ENCODE measurements around the gene TNNT2. TPM values are rescaled to one million over a fixed set of nuclear protein-coding genes. Genes with fewer than 3 reads are reported as not detected.

Gene TNNT2
- total and polyA plus RNA-seq, 2 of the 8 experiments (the other 6 are each of a cell fraction or from before 2014, with no cell fraction given), result 3.1 to 21.0 TPM

DNA sequence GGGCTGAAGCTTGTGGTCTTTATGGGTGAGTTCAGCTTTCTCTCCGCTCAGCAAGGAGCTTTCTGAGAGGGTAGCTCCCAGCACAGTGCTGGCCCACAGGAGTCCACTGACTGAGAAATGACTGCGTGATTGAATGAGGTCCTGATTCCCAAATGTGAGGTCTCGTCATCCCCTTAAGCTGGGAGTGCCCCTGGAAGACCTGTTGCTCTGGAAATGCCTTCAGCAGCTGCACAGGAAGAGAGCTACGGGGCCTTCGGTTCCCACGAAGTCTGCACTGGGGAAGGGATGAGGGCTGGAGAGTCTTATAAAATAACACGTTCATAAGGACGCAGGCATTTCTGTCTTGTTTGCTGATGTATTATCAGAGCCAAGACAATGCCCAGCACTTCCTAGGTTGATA, 14.0 kb downstream of the TNNT2 start (continued):
- TF ChIP-seq, protein P1, sequence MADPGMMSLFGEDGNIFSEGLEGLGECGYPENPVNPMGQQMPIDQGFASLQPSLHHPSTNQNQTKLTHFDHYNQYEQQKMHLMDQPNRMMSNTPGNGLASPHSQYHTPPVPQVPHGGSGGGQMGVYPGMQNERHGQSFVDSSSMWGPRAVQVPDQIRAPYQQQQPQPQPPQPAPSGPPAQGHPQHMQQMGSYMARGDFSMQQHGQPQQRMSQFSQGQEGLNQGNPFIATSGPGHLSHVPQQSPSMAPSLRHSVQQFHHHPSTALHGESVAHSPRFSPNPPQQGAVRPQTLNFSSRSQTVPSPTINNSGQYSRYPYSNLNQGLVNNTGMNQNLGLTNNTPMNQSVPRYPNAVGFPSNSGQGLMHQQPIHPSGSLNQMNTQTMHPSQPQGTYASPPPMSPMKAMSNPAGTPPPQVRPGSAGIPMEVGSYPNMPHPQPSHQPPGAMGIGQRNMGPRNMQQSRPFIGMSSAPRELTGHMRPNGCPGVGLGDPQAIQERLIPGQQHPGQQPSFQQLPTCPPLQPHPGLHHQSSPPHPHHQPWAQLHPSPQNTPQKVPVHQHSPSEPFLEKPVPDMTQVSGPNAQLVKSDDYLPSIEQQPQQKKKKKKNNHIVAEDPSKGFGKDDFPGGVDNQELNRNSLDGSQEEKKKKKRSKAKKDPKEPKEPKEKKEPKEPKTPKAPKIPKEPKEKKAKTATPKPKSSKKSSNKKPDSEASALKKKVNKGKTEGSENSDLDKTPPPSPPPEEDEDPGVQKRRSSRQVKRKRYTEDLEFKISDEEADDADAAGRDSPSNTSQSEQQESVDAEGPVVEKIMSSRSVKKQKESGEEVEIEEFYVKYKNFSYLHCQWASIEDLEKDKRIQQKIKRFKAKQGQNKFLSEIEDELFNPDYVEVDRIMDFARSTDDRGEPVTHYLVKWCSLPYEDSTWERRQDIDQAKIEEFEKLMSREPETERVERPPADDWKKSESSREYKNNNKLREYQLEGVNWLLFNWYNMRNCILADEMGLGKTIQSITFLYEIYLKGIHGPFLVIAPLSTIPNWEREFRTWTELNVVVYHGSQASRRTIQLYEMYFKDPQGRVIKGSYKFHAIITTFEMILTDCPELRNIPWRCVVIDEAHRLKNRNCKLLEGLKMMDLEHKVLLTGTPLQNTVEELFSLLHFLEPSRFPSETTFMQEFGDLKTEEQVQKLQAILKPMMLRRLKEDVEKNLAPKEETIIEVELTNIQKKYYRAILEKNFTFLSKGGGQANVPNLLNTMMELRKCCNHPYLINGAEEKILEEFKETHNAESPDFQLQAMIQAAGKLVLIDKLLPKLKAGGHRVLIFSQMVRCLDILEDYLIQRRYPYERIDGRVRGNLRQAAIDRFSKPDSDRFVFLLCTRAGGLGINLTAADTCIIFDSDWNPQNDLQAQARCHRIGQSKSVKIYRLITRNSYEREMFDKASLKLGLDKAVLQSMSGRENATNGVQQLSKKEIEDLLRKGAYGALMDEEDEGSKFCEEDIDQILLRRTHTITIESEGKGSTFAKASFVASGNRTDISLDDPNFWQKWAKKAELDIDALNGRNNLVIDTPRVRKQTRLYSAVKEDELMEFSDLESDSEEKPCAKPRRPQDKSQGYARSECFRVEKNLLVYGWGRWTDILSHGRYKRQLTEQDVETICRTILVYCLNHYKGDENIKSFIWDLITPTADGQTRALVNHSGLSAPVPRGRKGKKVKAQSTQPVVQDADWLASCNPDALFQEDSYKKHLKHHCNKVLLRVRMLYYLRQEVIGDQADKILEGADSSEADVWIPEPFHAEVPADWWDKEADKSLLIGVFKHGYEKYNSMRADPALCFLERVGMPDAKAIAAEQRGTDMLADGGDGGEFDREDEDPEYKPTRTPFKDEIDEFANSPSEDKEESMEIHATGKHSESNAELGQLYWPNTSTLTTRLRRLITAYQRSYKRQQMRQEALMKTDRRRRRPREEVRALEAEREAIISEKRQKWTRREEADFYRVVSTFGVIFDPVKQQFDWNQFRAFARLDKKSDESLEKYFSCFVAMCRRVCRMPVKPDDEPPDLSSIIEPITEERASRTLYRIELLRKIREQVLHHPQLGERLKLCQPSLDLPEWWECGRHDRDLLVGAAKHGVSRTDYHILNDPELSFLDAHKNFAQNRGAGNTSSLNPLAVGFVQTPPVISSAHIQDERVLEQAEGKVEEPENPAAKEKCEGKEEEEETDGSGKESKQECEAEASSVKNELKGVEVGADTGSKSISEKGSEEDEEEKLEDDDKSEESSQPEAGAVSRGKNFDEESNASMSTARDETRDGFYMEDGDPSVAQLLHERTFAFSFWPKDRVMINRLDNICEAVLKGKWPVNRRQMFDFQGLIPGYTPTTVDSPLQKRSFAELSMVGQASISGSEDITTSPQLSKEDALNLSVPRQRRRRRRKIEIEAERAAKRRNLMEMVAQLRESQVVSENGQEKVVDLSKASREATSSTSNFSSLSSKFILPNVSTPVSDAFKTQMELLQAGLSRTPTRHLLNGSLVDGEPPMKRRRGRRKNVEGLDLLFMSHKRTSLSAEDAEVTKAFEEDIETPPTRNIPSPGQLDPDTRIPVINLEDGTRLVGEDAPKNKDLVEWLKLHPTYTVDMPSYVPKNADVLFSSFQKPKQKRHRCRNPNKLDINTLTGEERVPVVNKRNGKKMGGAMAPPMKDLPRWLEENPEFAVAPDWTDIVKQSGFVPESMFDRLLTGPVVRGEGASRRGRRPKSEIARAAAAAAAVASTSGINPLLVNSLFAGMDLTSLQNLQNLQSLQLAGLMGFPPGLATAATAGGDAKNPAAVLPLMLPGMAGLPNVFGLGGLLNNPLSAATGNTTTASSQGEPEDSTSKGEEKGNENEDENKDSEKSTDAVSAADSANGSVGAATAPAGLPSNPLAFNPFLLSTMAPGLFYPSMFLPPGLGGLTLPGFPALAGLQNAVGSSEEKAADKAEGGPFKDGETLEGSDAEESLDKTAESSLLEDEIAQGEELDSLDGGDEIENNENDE (IDR thresholded peaks at IDR 0.05; ENCODE audit: insufficient replicate concordance, low read length), result no peak
- TF ChIP-seq NRF1 (IDR thresholded peaks at IDR 0.05; ENCODE audit: low read depth, low read length), result no peak
- TF ChIP-seq SRF (IDR thresholded peaks at IDR 0.05; ENCODE audit: low read depth, low read length), result no peak
- TF ChIP-seq RBBP5 (IDR thresholded peaks at IDR 0.05; ENCODE audit: borderline replicate concordance, low read depth, low read length), result no peak
- TF ChIP-seq KDM5A (IDR thresholded peaks at IDR 0.05; ENCODE audit: low read length), result no peak

Measured in H1 (cell line).